HG03045 (cell line): ENCODE results near the gene VGLL3.

Experiments
- ATAC-seq: cut with Tn5 transposase; IDR thresholded peaks from one replicate; pipeline ENCODE4 v1.9.1; 2021; ENCODE audit warnings: mild to moderate bottlenecking, moderate library complexity; ENCODE audit not compliant: unreplicated experiment

The VGLL3 gene

GRCh38 chr3:86954747-86955146, 36.2 kb downstream of the VGLL3 start:
- no peak for ATAC-seq

GRCh38 chr3:86954226-86954625, 36.7 kb downstream of the VGLL3 start:
- no peak for ATAC-seq

GRCh38 chr3:86951322-86951721, 39.6 kb downstream of the VGLL3 start:
- no peak for ATAC-seq

GRCh38 chr3:86950717-86951116, 40.2 kb downstream of the VGLL3 start:
- ATAC-seq = no peak

- no peak for ATAC-seq
Observed at GRCh38 chr3:86949850-86950249, 41.1 kb downstream of the VGLL3 start.

- no peak for ATAC-seq
Observed at GRCh38 chr3:86948822-86949221, 42.1 kb downstream of the VGLL3 start.

- ATAC-seq = no peak
Observed at GRCh38 chr3:86942206-86942605, 48.7 kb downstream of the VGLL3 start.

GRCh38 chr3:86938416-86939105, 52.4 kb downstream of the VGLL3 start:
- no peak for ATAC-seq

GRCh38 chr3:86937306-86937791, 53.6 kb downstream of the VGLL3 start:
- no peak for ATAC-seq

- ATAC-seq = no peak
Observed at GRCh38 chr3:86934851-86935250, 56.1 kb downstream of the VGLL3 start.

GRCh38 chr3:86930831-86931230, 60.1 kb downstream of the VGLL3 start:
- no peak for ATAC-seq

GRCh38 chr3:86930181-86930580, 60.8 kb downstream of the VGLL3 start:
- ATAC-seq = no peak

- no peak for ATAC-seq
Observed at GRCh38 chr3:86929046-86929445, 61.9 kb downstream of the VGLL3 start.

- ATAC-seq = no peak
Observed at GRCh38 chr3:86923071-86923491, 67.9 kb downstream of the VGLL3 start.

- no peak for ATAC-seq
Observed at GRCh38 chr3:86921971-86922680, 68.8 kb downstream of the VGLL3 start.

- ATAC-seq = no peak
Observed at GRCh38 chr3:86914670-86915069, 76.3 kb downstream of the VGLL3 start.

GRCh38 chr3:86913160-86913559, 77.8 kb downstream of the VGLL3 start:
- no peak for ATAC-seq

- ATAC-seq = no peak
Observed at GRCh38 chr3:86895202-86895601, 95.7 kb downstream of the VGLL3 start.

- no peak for ATAC-seq
Observed at GRCh38 chr3:86890741-86891396, 100.1 kb downstream of the VGLL3 start.
